ENCODE results near the gene KREMEN2.

KREMEN2 gene

GRCh38 chr16:2952679-2953078, 11.4 kb upstream of the KREMEN2 start:
- H2AK5ac ChIP-seq (ENCODE audit: low read depth, low read length): no peak overlapping the region
- no CpG with 5 or more reads among the region's 11 CpGs for WGBS, 2 donors (ENCODE audit: extremely low coverage in 2 of 2, insufficient read length in 2 of 2, insufficient replicate concordance in 1 of 2)

DNA sequence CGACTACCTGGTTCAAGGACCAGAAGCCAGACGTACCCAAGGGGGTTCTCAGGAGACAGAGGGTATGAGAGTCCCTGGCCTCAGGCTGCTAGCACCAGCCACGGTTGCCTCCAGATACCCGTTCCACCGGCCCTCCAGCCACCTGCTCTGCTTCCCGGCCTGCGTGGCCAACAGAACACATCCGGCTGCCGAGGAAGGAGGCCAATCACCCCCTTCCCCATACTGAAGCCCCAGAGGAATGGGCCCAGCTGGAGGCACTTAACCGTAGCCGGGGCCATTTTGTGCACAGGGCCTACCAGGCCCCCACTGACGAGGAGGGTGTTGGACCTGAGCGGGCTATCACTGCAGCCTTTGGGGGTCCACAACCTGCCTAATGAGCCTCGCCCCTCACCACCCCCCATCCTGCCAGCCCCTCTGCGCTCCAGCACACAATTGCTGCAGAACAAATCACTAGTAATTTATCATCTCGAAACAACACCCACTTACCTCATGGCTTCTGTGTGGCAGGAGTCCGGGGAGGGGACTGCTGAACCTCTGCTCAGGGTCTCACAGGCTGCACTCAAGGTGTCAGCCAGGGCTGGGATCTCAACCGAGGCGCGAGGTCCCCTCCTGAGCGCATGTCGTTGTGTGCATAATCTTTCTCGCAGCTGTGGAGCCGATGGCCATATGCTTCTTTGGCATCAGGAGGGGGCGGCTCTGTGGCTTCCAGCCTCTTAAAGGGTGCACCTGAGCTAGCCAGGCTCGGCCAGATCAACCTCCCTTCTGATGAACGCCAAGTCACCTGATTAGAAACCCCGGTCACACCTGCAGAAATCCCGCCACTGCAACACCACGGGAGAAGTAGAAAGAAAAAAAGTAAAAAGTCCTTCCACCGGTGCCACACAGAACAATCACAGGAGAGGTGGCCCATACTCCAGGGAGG, 10.1 kb upstream of the KREMEN2 start:
- H3K79me1 ChIP-seq (ENCODE audit: low read depth, low read length): peaks cover 2% of the 10 kb centered on the region
- no peak overlapping the region for H3K4me2 ChIP-seq (ENCODE audit: insufficient read depth, low read length, poor library complexity, severe bottlenecking)
- no peak for DNase-seq (ENCODE audit: low spot score)
- peaks cover 2 to 11% of the 10 kb centered on the region in 2 donors for H3K36me3 ChIP-seq (replicated peaks in 1 of 2; ENCODE audit: control insufficient read depth in 2 of 2, insufficient read depth in 2 of 2, low read length in 2 of 2)
- H2BK15ac ChIP-seq (ENCODE audit: low read length): no peak overlapping the region
- H4K91ac ChIP-seq (ENCODE audit: low read depth, low read length, poor library complexity): no peak overlapping the region
- H4K8ac ChIP-seq (ENCODE audit: low read depth, low read length): no peak overlapping the region
- H3K23ac ChIP-seq (ENCODE audit: low read depth, low read length, poor library complexity): no peak overlapping the region
- H3K4ac ChIP-seq (ENCODE audit: low read length): no peak overlapping the region
- peak overlapping the region; percentile 68 for H2AFZ ChIP-seq (ENCODE audit: low read length)
- H3K27me3 ChIP-seq (ENCODE audit: control insufficient read depth in 3 of 3, insufficient read depth in 3 of 3, low read depth in 1 of 3, low read length in 3 of 3): no peaks in the 10 kb centered on the region
- H2BK12ac ChIP-seq (ENCODE audit: low read length): no peak overlapping the region
- H3K9me3 ChIP-seq (replicated peaks in 1 of 2; ENCODE audit: control insufficient read depth in 2 of 2, insufficient read depth in 1 of 2, low read depth in 1 of 2, low read length in 2 of 2): no peaks in the 10 kb centered on the region
- H3K14ac ChIP-seq (ENCODE audit: low read length): no peak overlapping the region
- H3K18ac ChIP-seq (ENCODE audit: low read length): no peak overlapping the region
- H3K9ac ChIP-seq (ENCODE audit: low read depth, low read length, poor library complexity): no peak overlapping the region
- WGBS, 2 donors (ENCODE audit: extremely low coverage in 2 of 2, insufficient read length in 2 of 2, insufficient replicate concordance in 1 of 2): no CpG with 5 or more reads among the region's 31 CpGs
- no peak overlapping the region for H3K4me3 ChIP-seq (ENCODE audit: low read length in 2 of 2)
- H2BK5ac ChIP-seq (ENCODE audit: low read length): no peak overlapping the region
- no peak overlapping the region for H2BK120ac ChIP-seq (ENCODE audit: low read depth, low read length)
- H3K4me1 ChIP-seq (ENCODE audit: control insufficient read depth in 2 of 2, insufficient read depth in 1 of 2, low read depth in 1 of 2, low read length in 2 of 2): peaks cover 0 to 7% of the 10 kb centered on the region in 2 donors
- H2AK5ac ChIP-seq (ENCODE audit: low read depth, low read length): no peak overlapping the region
- no peak overlapping the region for H3K27ac ChIP-seq (replicated peaks; ENCODE audit: low read length)

More at GRCh38 chr16:2952679-2953078, 11.4 kb upstream of the KREMEN2 start:
- H3K27ac ChIP-seq (replicated peaks; ENCODE audit: low read length): no peak overlapping the region
- H4K8ac ChIP-seq (ENCODE audit: low read depth, low read length): no peak overlapping the region
- H2BK5ac ChIP-seq (ENCODE audit: low read length): no peak overlapping the region
- H3K4me1 ChIP-seq (ENCODE audit: control insufficient read depth in 2 of 2, insufficient read depth in 1 of 2, low read depth in 1 of 2, low read length in 2 of 2): peaks cover 0 to 7% of the 10 kb centered on the region in 2 donors
- H3K27me3 ChIP-seq (ENCODE audit: control insufficient read depth in 3 of 3, insufficient read depth in 3 of 3, low read depth in 1 of 3, low read length in 3 of 3): no peaks in the 10 kb centered on the region
- no peak overlapping the region for H2AFZ ChIP-seq (ENCODE audit: low read length)
- H3K23ac ChIP-seq (ENCODE audit: low read depth, low read length, poor library complexity): peak overlapping the region; percentile 83
- H3K4ac ChIP-seq (ENCODE audit: low read length): no peak overlapping the region
- peak overlapping the region; percentile 83 for H3K18ac ChIP-seq (ENCODE audit: low read length)
- peak overlapping the region; percentile 78 for H3K9ac ChIP-seq (ENCODE audit: low read depth, low read length, poor library complexity)
- H2BK15ac ChIP-seq (ENCODE audit: low read length): no peak overlapping the region
- H2BK120ac ChIP-seq (ENCODE audit: low read depth, low read length): no peak overlapping the region
- no peak overlapping the region for H4K91ac ChIP-seq (ENCODE audit: low read depth, low read length, poor library complexity)
- no peak overlapping the region for H3K4me3 ChIP-seq (ENCODE audit: low read length in 2 of 2)
- DNase-seq (ENCODE audit: low spot score): no peak
- peaks cover 0 to 2% of the 10 kb centered on the region in 2 donors for H3K9me3 ChIP-seq (replicated peaks in 1 of 2; ENCODE audit: control insufficient read depth in 2 of 2, insufficient read depth in 1 of 2, low read depth in 1 of 2, low read length in 2 of 2)
- H3K79me1 ChIP-seq (ENCODE audit: low read depth, low read length): peaks cover 2% of the 10 kb centered on the region
- H3K14ac ChIP-seq (ENCODE audit: low read length): peak overlapping the region; percentile 89
- H3K36me3 ChIP-seq (replicated peaks in 1 of 2; ENCODE audit: control insufficient read depth in 2 of 2, insufficient read depth in 2 of 2, low read length in 2 of 2): peaks cover 2 to 16% of the 10 kb centered on the region in 2 donors
- no peak overlapping the region for H3K4me2 ChIP-seq (ENCODE audit: insufficient read depth, low read length, poor library complexity, severe bottlenecking)
- H2BK12ac ChIP-seq (ENCODE audit: low read length): no peak overlapping the region

DNA sequence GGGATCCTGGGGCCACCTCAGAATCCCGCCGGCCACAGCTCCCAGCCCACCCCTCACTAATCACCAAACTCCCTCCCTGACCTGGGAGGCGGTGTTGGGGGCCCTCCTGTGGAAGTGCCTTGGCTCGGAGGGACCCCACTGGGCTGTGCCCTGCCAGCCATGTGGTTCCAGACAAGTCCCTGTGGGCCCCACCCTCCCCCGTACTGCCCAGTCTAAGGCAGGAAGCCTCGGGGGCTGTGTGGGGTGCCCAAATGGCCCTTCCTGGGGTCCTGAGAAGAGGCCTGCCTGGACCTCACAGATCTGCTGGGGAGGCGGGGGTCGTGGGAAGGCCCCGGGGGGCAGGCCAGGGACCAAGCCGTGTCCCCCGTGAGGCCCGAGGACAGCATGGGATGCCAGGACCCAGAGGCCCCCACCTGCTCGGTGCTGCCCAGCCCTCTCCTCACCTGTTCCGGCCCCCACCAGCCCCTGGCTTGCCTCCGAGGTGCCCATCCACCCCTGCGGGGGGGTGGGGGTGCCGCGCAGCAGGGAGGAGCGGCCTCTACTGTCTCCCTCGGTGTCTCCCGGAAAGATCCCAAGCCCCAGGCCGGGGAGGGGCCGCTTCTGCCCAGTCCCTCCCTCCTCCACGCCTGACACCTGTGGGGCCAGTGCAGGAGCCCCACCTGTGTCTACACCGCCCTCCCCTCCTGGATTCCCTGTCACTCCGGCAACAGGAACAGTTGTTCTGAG, 9.3 kb upstream of the KREMEN2 start:
- H3K36me3 ChIP-seq (replicated peaks in 1 of 2; ENCODE audit: control insufficient read depth in 2 of 2, insufficient read depth in 2 of 2, low read length in 2 of 2): peaks cover 0 to 2% of the 10 kb centered on the region in 2 donors
- no peak overlapping the region for H2BK12ac ChIP-seq (ENCODE audit: low read length)
- H3K18ac ChIP-seq (ENCODE audit: low read length): peak overlapping the region; percentile 28
- H2AFZ ChIP-seq (ENCODE audit: low read length): peak overlapping the region; percentile 72
- H3K4me2 ChIP-seq (ENCODE audit: insufficient read depth, low read length, poor library complexity, severe bottlenecking): no peak overlapping the region
- H2BK15ac ChIP-seq (ENCODE audit: low read length): no peak overlapping the region
- DNase-seq (ENCODE audit: low spot score): no peak
- H2BK5ac ChIP-seq (ENCODE audit: low read length): no peak overlapping the region
- no peaks in the 10 kb centered on the region for H3K27me3 ChIP-seq (ENCODE audit: control insufficient read depth in 3 of 3, insufficient read depth in 3 of 3, low read depth in 1 of 3, low read length in 3 of 3)
- no peak overlapping the region for H3K4ac ChIP-seq (ENCODE audit: low read length)
- H3K23ac ChIP-seq (ENCODE audit: low read depth, low read length, poor library complexity): no peak overlapping the region
- H4K8ac ChIP-seq (ENCODE audit: low read depth, low read length): no peak overlapping the region
- no peak overlapping the region for H3K14ac ChIP-seq (ENCODE audit: low read length)
- no peak overlapping the region for H3K4me3 ChIP-seq (ENCODE audit: low read length in 2 of 2)
- no peaks in the 10 kb centered on the region for H3K9me3 ChIP-seq (replicated peaks in 1 of 2; ENCODE audit: control insufficient read depth in 2 of 2, insufficient read depth in 1 of 2, low read depth in 1 of 2, low read length in 2 of 2)
- no peak overlapping the region for H2BK120ac ChIP-seq (ENCODE audit: low read depth, low read length)
- H2AK5ac ChIP-seq (ENCODE audit: low read depth, low read length): peak overlapping the region; percentile 66
- H3K79me1 ChIP-seq (ENCODE audit: low read depth, low read length): peaks cover 2% of the 10 kb centered on the region
- no peak overlapping the region for H3K9ac ChIP-seq (ENCODE audit: low read depth, low read length, poor library complexity)
- H4K91ac ChIP-seq (ENCODE audit: low read depth, low read length, poor library complexity): no peak overlapping the region
- H3K4me1 ChIP-seq (ENCODE audit: control insufficient read depth in 2 of 2, insufficient read depth in 1 of 2, low read depth in 1 of 2, low read length in 2 of 2): peaks cover 0 to 7% of the 10 kb centered on the region in 2 donors
- WGBS, 2 donors (ENCODE audit: extremely low coverage in 2 of 2, insufficient read length in 2 of 2, insufficient replicate concordance in 1 of 2): no CpG with 5 or more reads among the region's 26 CpGs
- no peak overlapping the region for H3K27ac ChIP-seq (replicated peaks; ENCODE audit: low read length)

DNA sequence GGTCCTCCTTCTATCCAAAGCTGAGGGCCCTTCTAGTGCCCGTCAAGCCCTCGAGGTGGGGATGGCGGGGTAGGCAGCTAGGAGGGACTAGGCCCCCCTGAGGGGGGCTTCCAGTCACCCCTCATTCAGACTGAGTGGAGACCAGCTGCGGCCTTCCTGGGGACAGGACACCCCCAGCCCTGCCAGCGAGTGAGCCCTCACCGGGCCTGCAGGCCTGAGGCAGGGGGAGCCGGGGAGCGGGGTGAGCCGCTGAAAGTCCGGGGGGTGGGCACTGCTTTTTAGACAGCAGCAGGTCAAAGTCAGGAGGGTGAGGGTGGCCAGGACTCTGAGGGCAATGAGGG, 8.7 kb upstream of the KREMEN2 start:
- Histone ChIP-seq H4K8ac (ENCODE audit: low read depth, low read length) (no peak overlapping the region), H4K91ac (ENCODE audit: low read depth, low read length, poor library complexity) (no peak overlapping the region), H2AK5ac (ENCODE audit: low read depth, low read length) (peak overlapping the region; percentile 66), H3K14ac (ENCODE audit: low read length) (no peak overlapping the region), H3K27me3 (ENCODE audit: control insufficient read depth in 3 of 3, insufficient read depth in 3 of 3, low read depth in 1 of 3, low read length in 3 of 3) (no peaks in the 10 kb centered on the region), H3K27ac (replicated peaks; ENCODE audit: low read length) (no peak overlapping the region), H2AFZ (ENCODE audit: low read length) (peak overlapping the region; percentile 72), H3K4me3 (ENCODE audit: low read length in 2 of 2) (no peak overlapping the region), H3K4me2 (ENCODE audit: insufficient read depth, low read length, poor library complexity, severe bottlenecking) (no peak overlapping the region), H3K4me1 (ENCODE audit: control insufficient read depth in 2 of 2, insufficient read depth in 1 of 2, low read depth in 1 of 2, low read length in 2 of 2) (peaks cover 0 to 7% of the 10 kb centered on the region in 2 donors), H3K79me1 (ENCODE audit: low read depth, low read length) (peaks cover 2% of the 10 kb centered on the region), H2BK15ac (ENCODE audit: low read length) (no peak overlapping the region), H2BK120ac (ENCODE audit: low read depth, low read length) (no peak overlapping the region), H3K9me3 (replicated peaks in 1 of 2; ENCODE audit: control insufficient read depth in 2 of 2, insufficient read depth in 1 of 2, low read depth in 1 of 2, low read length in 2 of 2) (no peaks in the 10 kb centered on the region), H3K18ac (ENCODE audit: low read length) (no peak overlapping the region), H2BK12ac (ENCODE audit: low read length) (no peak overlapping the region), H3K36me3 (replicated peaks in 1 of 2; ENCODE audit: control insufficient read depth in 2 of 2, insufficient read depth in 2 of 2, low read length in 2 of 2) (no peaks in the 10 kb centered on the region), H3K23ac (ENCODE audit: low read depth, low read length, poor library complexity) (no peak overlapping the region), H2BK5ac (ENCODE audit: low read length) (no peak overlapping the region), H3K9ac (ENCODE audit: low read depth, low read length, poor library complexity) (no peak overlapping the region), H3K4ac (ENCODE audit: low read length) (no peak overlapping the region)
- no peak for DNase-seq (ENCODE audit: low spot score)
- no CpG with 5 or more reads among the region's 10 CpGs for WGBS, 2 donors (ENCODE audit: extremely low coverage in 2 of 2, insufficient read length in 2 of 2, insufficient replicate concordance in 1 of 2)

Measured in neuronal stem cell (in vitro differentiated cells).